T1000 (cell line): ENCODE data around the gene MAML3.

Experiments used
- DNase-seq: peaks from one replicate; lab custom pipeline; 2025; ENCODE audit warnings: mixed read lengths; lab: John Stamatoyannopoulos, UW

The MAML3 gene

DNA sequence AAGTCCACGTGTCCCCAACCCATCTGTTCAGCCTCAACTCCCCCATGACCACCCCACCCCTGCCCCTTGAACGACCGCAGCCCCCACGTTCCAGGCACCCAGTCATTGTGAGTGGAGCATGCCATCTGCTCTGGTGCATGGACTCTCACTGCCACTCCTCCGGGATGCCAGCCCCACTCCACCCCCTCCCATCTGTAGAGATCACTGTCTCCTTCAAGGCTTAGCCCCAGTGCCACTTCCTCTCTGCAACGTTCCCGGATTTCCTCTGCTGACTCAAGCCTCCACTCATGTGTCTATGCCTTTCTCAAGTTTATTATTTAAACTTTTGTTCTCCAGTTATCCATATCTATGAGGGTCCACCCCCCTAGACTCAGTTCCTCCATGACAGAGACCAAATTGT is 54.0 kb downstream of the MAML3 start:
- DNase-seq: no peak

GRCh38 chr4:140098455-140099160 is 55.4 kb downstream of the MAML3 start:
- DNase-seq: no peak

DNA sequence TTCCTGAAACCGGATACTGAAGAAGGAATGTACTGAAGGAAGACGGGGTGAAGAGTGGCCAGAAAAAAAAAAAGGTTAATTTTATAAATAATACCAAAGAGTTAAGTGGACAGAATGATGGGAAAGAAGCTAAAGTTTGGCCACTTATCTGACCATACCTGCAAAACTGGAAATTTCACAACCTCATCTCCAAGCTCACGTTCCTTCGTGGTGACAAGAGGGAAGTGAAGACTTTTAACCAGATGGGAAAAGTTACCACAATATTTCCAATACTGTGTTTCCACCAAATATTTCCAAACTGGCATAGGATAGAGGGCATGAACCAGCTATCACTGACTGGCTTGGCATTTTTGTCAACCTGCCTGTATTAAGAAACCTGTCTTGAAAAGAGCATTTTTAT is 56.4 kb downstream of the MAML3 start:
- no peak for DNase-seq

- DNase-seq: no peak
These were observed 57.1 kb downstream of the MAML3 start for GRCh38 chr4:140096921-140097320.

- no peak for DNase-seq
These were observed 57.5 kb downstream of the MAML3 start for GRCh38 chr4:140096483-140096861.

DNA sequence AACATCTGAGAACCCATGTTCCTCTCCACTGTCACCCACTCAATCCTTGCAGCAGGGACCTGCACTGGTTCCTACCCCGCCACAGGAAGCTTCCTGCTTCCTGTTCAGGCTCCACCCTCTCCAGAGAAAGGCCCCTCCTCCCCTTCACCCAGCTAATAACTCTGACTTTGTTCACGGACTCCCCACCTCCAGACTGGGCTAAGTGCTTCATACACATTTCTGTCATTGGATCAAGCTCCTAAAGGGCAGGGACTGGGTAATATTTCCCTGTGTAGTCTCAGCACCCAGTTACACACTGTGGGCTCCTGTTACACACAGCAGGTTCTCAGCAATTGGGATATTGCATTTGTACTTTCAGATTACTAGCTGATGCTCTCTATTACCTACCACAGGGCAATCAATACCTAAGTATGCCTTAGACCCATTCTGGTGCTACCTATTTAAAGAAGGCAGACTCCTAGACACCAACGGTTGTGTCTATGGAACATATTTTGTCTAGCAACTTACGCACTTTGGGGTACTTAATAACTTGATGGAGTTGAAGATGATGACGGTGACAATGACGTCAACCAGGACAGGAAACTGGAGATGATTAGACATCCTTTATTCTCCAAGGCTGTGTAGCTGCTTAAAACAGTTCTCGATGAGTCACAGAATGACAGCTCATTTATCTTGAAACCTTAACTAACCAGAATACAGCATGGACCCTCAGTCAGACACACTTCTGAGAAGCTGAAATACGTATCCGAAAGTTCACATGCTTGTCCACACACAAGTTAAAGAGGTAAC is 58.1 kb downstream of the MAML3 start:
- no peak for DNase-seq

GRCh38 chr4:140094438-140095420 is 59.3 kb downstream of the MAML3 start:
- DNase-seq: no peak

GRCh38 chr4:140092094-140092851 is 61.7 kb downstream of the MAML3 start:
- DNase-seq: no peak

- no peak for DNase-seq
These were observed 62.7 kb downstream of the MAML3 start for GRCh38 chr4:140091305-140091704.

GRCh38 chr4:140090215-140090731 is 63.7 kb downstream of the MAML3 start:
- no peak for DNase-seq

DNA sequence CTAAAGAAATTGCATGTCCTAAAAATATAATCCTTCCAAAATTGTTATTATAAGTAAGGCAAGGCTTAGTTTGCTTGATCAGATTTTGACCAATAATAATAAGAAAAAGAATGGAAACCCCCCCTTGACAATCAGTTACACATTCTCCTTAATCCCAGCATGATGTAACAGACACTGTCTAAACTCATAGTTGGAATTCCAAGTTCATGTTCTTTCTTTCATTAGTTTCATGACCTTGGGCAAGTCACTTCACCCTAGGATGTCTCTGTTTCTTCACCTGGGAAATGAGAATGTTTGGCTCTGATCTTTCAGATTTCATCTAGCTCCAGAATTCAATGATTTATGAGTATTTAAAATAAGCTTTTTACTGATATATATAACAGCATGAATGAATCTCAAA is 64.8 kb downstream of the MAML3 start:
- no peak for DNase-seq

DNA sequence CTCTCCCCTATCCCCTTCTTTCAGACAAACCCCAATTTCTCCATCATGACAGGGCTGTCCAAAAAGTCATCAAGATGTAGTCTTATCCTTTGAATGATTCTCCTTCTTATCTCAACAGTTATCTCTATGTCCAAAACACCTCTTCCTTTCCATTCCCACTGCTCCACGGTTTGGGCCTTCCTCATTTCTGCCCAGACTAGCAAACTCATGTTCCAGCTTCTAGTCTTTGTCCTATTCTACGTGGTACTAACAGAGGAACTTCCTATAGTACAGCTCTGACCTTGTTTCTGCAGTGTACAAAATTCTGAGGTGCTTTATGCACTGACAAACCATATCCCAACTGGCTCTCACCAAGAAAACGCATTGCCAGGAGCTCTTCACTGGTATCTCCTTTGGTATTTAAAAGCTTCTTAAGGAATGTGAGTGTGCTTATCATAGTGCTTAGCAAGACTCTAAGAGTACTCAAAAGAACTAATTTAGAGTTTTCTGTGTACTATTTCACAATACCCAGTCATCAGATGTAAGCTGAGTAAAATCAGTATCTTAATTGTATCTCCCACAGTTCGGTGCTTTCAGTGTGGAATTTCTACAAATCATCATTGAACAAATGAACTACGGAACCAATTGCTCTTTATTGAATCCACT is 65.5 kb downstream of the MAML3 start:
- no peak for DNase-seq

DNA sequence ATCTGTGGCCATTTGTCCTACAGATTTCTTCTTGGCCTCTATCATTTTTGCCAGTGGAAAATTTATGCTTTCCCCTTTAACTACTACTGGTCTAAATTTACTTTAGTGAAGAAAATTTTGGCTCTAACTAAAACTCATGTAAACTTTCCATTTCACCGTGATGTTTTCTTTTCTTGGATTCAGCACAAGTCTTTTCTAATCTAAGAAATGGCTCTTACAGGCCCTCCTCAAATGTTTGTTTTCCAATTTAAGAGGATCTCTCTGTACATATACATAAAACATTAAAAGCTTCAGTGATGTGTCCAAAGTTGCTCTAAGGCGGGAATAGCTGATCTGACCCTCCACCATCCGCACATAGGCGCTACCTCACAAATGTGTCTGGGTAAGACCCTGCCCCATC is 68.1 kb downstream of the MAML3 start:
- DNase-seq: no peak

- peak; percentile 21 for DNase-seq
These were observed 68.8 kb downstream of the MAML3 start for GRCh38 chr4:140085062-140085622.

DNA sequence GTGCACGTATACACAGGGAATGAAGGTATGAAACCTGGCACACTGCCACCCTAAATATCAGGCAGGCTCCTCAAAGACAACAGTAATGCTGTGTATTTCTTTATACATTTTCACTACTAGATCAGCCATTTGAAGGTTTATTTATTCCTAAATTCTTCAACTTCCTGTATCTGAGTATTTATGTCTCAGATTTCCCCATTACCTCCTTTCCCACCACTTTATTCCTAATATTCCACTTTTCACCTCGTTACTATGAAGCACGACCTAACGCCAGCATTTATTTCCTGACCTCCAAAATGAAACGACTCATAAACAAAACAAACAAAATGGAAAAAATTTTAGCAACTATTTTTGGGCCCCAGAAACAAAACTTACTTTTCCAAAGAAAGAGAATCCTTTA is 69.6 kb downstream of the MAML3 start:
- no peak for DNase-seq

DNA sequence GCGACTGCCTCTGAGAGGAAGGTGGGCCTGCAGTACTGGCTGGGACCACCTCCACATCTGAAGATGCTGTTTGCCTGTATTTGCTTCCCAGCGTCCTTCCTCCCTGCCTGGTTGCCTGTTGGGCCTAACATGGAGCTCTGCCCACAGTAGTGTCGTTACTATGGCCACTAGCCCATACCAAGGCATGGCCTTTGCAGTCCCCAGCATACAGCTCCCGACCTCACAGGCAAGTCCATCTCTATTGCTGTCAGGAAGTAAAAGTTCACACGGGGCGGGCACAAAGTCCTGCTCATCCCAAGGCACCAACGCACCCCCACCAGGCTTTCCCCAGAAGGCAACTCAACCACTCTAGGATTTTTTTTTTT is 71.6 kb downstream of the MAML3 start:
- DNase-seq: no peak

DNA sequence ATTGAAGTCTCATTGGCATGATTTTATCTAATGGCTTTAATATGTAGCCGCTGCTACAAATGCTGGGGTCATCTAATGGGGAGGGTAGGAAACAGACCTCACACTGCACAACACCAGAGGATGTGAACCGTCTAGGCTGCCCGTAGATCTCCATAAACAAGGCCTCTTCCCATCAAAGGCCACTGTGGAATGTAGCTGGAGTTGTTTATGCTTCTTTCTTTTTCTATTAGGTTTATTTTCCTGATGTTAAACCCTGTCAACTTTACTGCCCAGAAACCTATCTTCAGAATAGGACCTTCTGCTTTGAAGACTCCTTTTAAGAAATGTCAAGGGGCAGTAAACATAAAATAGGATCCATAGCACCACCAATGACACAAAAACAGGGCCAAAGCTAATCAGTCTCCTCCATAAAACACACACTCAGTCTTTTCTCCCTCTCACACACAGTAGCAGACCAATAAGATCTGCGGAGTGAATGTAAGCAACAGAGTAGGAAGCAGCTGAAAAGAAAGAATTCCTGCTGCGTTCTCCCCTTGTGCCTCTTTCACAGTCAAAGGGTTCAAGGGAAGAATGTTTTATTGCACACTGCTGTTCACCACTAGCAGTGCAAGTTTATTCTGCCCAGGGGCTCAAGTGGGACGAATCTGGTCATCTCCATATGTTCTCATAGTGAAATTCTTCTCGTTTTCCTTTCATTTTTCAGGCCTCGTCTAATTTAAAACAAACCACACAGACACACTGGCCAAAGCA is 72.2 kb downstream of the MAML3 start:
- DNase-seq: no peak

- no peak for DNase-seq
These were observed 73.1 kb downstream of the MAML3 start for GRCh38 chr4:140080883-140081282.

GRCh38 chr4:140078366-140078765 is 75.6 kb downstream of the MAML3 start:
- no peak for DNase-seq

GRCh38 chr4:140076307-140076706 is 77.7 kb downstream of the MAML3 start:
- no peak for DNase-seq
